Measurements from ENCODE around the gene IFNGR2. TPM values are rescaled to one million over a fixed set of nuclear protein-coding genes. Genes with fewer than 3 reads are reported as not detected.
A peak's percentile ranks its signal among the peaks of the same experiment; 100 is the strongest.

Gene IFNGR2
- polyA plus RNA-seq, 1 of the 3 experiments (the other 2 are of a cell fraction) = 92.4 TPM

DNA sequence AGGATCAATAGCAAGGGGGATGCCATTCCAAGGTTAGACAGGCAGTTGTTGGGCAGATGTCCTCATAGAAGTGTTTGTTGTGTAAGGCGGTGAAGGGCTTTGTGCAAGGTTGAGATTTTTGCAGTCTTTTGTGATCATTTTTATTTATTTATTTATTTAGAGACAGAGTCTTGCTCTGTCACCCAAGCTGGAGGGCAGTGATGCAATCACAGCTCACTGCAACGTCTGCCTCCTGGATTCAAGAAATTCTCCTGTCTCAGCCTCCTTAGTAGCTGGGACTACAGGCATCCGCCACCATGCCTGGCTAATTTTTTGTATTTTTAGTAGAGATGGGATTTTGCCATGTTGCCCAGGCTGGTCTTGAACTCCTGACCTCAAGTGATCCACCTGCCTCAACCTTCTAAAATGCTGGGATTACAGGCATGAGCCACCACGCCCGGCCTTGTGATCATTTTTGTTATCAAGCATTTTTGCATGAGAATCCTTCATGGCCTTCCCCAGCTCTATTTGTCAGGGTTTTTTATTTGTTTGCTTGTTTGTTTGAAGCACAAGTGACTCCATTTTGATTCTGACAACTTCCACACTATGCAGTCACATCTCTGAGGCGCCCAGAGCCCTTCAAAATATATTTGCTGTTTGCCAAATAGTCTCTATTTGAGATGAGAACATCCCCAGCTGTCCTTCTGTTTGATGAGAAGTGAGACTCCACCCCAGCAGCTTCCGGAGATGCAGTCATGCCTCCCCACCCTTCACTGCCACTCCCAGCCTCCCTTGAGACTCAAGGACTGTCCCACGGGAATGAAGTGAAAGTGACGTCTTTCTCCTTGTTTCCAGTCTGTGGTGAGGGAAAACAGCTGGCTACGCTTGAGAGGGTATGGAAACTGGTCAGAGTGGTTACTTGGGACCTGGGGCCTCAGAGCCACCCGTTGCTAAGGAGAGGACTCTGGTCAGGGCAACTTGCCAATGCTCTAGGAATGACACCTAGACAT, 38.6 kb downstream of the IFNGR2 start:
- Histone ChIP-seq H3K79me2 (ENCODE audit: insufficient read depth) (no peaks in the 10 kb centered on the region), H3K9ac (no peak overlapping the region), H2AFZ (ENCODE audit: low read depth) (no peak overlapping the region), H3K4me1 (ENCODE audit: control insufficient read depth in 1 of 2, insufficient read depth in 2 of 2, low read depth in 1 of 2, low read length in 1 of 2) (no peaks in the 10 kb centered on the region; a peak in 1 of 4 replicates), H3K4me2 (no peak overlapping the region), H3K9me3 (no peaks in the 10 kb centered on the region), H3K9me2 (no peaks in the 10 kb centered on the region), H3K27me3 (ENCODE audit: insufficient read depth) (no peaks in the 10 kb centered on the region), H4K20me1 (ENCODE audit: insufficient read depth) (no peaks in the 10 kb centered on the region), H3K27ac (ENCODE audit: low read depth in 2 of 2, low read length in 1 of 2) (peak overlapping the region in 1 of 2 experiments; percentile 6; a peak in 1 of 4 replicates), H3K36me3 (replicated peaks in 1 of 2; ENCODE audit: control insufficient read depth in 1 of 2, insufficient read depth in 2 of 2, low read length in 1 of 2) (peaks cover 8 to 23% of the 10 kb centered on the region in 2 experiments), H3F3A (replicated peaks; ENCODE audit: insufficient read depth) (peaks cover 5% of the 10 kb centered on the region), H3K4me3 (ENCODE audit: low read depth in 2 of 2, low read length in 1 of 2) (no peak overlapping the region)
- 79% methylated on average over 11 of the region's 11 CpGs for WGBS (ENCODE audit: low lambda C conversion rate)
- TF ChIP-seq USF1 (IDR thresholded peaks at IDR 0.05; ENCODE audit: borderline replicate concordance, low read depth) = no peak
- TF ChIP-seq POLR2AphosphoS5 (IDR thresholded peaks at IDR 0.05; ENCODE audit: low read depth, low read length) = no peak
- no peak for TF ChIP-seq FOXM1 (IDR thresholded peaks at IDR 0.05; ENCODE audit: low read depth)
- no peak for DNase-seq
- CTCF ChIA-PET = interaction anchor here (0.7 to 1.2 kb wide), 3 partner anchors 80 to 242 kb away, joined by 3 to 4 read pairs (median 3); no protein-coding TSS in a partner anchor
- POLR2A ChIA-PET = no interaction called here

- no peak overlapping the region for H3K4me2 ChIP-seq
- H3K9me2 ChIP-seq = no peaks in the 10 kb centered on the region
- peaks cover 0 to 16% of the 10 kb centered on the region in 2 experiments for H3K36me3 ChIP-seq (replicated peaks in 1 of 2; ENCODE audit: control insufficient read depth in 1 of 2, insufficient read depth in 2 of 2, low read length in 1 of 2)
- 0 out of 4 replicates have a peak overlapping the region, but pooled peaks of 1 of the 2 experiments have one; percentile 8 for H3K27ac ChIP-seq (ENCODE audit: low read depth in 2 of 2, low read length in 1 of 2)
- TF ChIP-seq SMC3 (IDR thresholded peaks at IDR 0.05; ENCODE audit: low read depth, low read length) = no peak
- TF ChIP-seq TEAD4 (IDR thresholded peaks at IDR 0.05; ENCODE audit: borderline replicate concordance, insufficient read depth) = no peak
- TF ChIP-seq CTCF (IDR thresholded peaks at IDR 0.05) = no peak
- TF ChIP-seq RXRA (IDR thresholded peaks at IDR 0.05; ENCODE audit: borderline replicate concordance, low read depth) = no peak
- no peak for TF ChIP-seq RCOR1 (IDR thresholded peaks at IDR 0.05; ENCODE audit: low read length)
- TF ChIP-seq, protein P1, sequence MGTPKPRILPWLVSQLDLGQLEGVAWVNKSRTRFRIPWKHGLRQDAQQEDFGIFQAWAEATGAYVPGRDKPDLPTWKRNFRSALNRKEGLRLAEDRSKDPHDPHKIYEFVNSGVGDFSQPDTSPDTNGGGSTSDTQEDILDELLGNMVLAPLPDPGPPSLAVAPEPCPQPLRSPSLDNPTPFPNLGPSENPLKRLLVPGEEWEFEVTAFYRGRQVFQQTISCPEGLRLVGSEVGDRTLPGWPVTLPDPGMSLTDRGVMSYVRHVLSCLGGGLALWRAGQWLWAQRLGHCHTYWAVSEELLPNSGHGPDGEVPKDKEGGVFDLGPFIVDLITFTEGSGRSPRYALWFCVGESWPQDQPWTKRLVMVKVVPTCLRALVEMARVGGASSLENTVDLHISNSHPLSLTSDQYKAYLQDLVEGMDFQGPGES (IDR thresholded peaks at IDR 0.05; ENCODE audit: low read depth, low read length) = no peak
- TF ChIP-seq GABPA (IDR thresholded peaks at IDR 0.05; ENCODE audit: low read depth) = no peak
- no peak for TF ChIP-seq SIN3A (IDR thresholded peaks at IDR 0.05; ENCODE audit: borderline replicate concordance, low read depth, low read length)
- no peak for TF ChIP-seq PBX3 (IDR thresholded peaks at IDR 0.05)
- TF ChIP-seq NRF1 (IDR thresholded peaks at IDR 0.05; ENCODE audit: low read depth, low read length) = no peak
- no peak for TF ChIP-seq USF2 (IDR thresholded peaks at IDR 0.05; ENCODE audit: borderline replicate concordance, low read depth, low read length)
- no peak for TF ChIP-seq ELF1 (IDR thresholded peaks at IDR 0.05)
- WGBS (ENCODE audit: low lambda C conversion rate) = 80% methylated on average over 5 of the region's 5 CpGs
- H4K20me1 ChIP-seq (ENCODE audit: insufficient read depth) = no peaks in the 10 kb centered on the region
- no peaks in the 10 kb centered on the region for H3K79me2 ChIP-seq (ENCODE audit: insufficient read depth)
- H3F3A ChIP-seq (replicated peaks; ENCODE audit: insufficient read depth) = no peaks in the 10 kb centered on the region
- ChIA-PET CTCF (interaction anchor here (1.2 kb wide), 1 partner anchor 82 kb away, joined by 3 read pairs; no protein-coding TSS in a partner anchor), POLR2A (no interaction called here)
- no peak for DNase-seq
- H3K9ac ChIP-seq = no peak overlapping the region
- H3K9me3 ChIP-seq = no peaks in the 10 kb centered on the region
- H2AFZ ChIP-seq (ENCODE audit: low read depth) = no peak overlapping the region
- H3K27me3 ChIP-seq (ENCODE audit: insufficient read depth) = no peaks in the 10 kb centered on the region
- H3K4me1 ChIP-seq (ENCODE audit: control insufficient read depth in 1 of 2, insufficient read depth in 2 of 2, low read depth in 1 of 2, low read length in 1 of 2) = no peaks in the 10 kb centered on the region; a peak in 1 of 4 replicates
- no peak overlapping the region for H3K4me3 ChIP-seq (ENCODE audit: low read depth in 2 of 2, low read length in 1 of 2)
Measured at GRCh38 chr21:33443194-33443593, 40.0 kb downstream of the IFNGR2 start.
